Dedifferentiated amniotic fluid mesenchymal stem cell (primary cell): ENCODE data around the gene YARS2.

Source experiments
- DNase-seq: peaks from one replicate; pipeline ENCODE4 v3.0.0-alpha.2; 2016; ENCODE audit errors: extremely low spot score

The YARS2 gene

GRCh38 chr12:32755654-32756475, at the start of gene YARS2:
YARS2 (minus strand) TSS chr12:32755897; CDS start chr12:32755874, 23 bp downstream.
- DNase-seq: peak; percentile 99

DNA sequence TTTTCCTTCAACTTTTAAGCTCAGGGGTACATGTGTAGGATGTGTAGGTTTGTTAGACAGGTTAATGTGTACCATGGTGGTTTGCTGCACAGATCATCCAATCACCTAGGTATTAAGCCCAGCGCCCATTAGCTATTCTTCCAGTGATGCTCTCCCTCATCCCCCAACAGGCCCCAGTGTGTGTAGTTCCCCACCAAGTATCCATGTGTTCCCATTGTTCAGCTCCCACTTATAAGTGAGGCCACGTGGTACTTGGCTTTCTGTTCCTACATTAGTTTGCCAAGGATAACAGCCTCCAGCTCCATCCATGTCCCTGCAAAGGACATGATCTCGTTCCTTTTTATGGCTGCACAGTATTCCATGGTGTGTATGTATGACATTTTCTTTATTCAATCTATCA, 48.6 kb upstream of the YARS2 start:
- no peak for DNase-seq

DNA sequence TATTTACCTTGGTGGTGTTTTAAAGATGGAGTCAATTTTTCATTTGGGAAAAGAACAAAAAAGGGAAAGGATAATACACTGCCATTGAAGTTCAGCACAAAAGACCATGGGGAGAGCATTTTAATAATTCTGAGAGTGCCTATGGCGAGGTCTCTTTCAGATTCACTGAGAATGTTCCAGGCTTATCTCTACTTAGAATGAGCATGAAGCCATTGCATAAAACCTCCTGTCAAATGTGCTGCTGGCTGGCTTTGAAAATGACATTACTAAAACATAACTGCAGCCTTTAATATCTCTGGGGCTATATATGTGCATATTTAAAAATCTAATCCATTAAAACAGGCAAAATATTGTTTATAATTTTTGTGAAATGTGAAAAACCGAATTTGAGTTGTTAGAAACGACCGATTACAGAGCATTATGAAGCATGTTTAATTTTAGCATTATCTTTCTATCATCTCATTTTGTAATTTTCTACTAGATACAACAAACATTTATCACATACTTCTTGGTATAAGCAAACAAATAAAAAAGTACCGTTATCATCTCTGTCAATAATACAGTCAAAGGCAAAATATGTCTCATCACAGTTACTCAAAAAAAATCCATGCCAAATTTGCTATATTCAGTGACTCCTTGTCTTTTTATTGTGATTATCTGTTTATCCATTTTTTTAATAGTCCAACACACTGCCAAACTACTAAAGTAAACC, 45.7 kb upstream of the YARS2 start:
- no peak for DNase-seq

- no peak for DNase-seq
These were observed 38.6 kb upstream of the YARS2 start for GRCh38 chr12:32794281-32794680.

- DNase-seq: no peak
These were observed 34.2 kb upstream of the YARS2 start for GRCh38 chr12:32789916-32790315.

- DNase-seq: no peak
These were observed 33.7 kb upstream of the YARS2 start for GRCh38 chr12:32789446-32789845.

DNA sequence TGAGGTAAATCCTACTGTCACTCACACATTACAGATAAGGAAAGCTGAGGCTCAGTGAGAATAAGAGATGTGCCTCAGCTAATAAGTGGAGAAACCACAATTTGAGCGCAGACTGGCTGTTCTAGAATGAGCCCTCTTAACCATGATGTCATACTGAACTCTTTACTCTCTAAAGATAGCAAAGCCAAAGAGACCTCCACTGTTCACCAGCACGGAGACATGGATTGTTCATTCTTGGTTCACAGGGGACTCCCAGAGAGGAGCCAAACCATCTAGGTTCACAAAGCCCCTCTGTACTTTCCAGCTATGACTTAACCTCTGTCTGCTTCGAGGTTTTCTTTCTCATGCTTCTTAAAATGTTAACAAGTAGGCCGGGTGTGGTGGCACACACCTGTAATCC, 32.7 kb upstream of the YARS2 start:
- no peak for DNase-seq

- no peak for DNase-seq
These were observed 29.9 kb upstream of the YARS2 start for GRCh38 chr12:32785557-32785956.

DNA sequence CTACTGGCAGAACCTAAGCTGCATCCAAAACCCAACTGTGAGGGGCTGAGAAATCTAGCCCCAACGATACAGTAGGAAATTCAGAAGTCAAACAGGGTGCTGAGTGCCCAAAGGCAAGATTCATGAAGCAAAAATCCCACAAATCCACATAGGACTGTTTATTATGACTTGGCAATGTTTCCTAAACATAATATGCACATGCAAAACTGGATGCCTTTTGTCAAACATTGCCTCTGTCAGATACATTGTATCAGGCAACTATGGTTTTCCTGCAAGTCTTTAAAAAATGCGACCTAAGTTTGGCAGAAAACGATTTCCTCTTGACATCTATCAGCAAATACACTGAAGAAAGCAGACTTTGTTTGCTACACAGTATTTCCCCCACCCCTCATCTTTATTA, 27.3 kb upstream of the YARS2 start:
- no peak for DNase-seq

DNA sequence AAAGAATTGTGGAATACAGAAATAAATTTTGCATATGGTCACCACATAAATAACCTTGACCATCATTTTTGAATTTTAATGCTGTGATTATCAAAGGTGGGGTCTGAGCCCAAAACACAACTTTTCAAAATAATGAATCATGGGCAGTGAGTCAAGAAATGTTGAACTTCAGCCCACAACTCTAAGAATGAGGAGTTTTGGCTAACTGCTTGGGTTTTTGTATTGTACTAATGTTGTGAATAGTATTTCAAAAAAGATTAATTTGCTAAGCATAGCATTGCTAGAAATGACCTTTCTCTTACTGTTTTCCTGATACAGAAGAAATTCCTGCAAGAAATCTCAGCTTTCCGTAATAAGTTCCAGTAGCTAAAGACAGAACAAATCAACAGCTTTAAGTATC, 24.4 kb upstream of the YARS2 start:
- no peak for DNase-seq

DNA sequence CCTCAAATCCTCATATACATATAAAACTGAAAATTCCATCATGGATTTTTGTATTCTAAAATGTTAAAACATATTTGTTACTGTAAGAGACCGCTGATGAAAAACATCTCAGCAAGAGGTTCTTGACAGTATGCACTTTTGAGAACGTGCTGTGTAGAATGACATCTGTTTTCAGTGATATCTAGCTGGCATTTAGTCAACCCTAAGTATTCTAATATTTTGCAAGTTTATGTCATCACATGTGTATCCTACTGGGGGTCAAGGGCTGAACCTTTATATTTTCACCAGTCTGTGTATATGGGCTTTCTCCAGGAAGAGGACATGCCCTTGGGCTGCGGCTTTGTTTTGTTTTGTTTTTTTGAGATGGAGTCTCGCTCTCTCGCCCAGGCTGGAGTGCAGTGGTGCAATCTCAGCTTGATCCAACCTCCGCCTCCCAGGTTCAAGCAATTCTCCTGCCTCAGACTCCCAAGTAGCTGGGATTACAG, 22.0 kb upstream of the YARS2 start:
- no peak for DNase-seq

DNA sequence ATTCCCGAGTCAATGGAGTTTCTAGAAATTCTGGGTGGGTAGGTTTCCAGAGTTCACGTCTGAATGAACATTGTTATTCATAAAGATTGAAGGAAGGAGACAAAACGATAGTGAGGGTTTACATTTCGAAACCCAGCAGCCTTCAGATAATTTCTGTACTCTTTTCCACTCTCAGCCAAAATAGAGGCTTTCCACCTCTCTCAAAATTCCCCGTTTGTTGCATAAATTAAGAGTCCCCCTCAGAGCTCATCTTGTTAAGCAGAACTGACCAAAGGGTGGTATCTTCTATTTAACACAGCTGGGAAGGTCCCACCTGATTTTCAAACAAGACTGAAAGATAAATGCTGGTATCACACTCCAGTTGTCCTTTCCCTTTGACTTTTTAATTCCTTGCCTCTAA, 21.5 kb upstream of the YARS2 start:
- no peak for DNase-seq

- no peak for DNase-seq
These were observed 20.6 kb upstream of the YARS2 start for GRCh38 chr12:32776258-32776657.

DNA sequence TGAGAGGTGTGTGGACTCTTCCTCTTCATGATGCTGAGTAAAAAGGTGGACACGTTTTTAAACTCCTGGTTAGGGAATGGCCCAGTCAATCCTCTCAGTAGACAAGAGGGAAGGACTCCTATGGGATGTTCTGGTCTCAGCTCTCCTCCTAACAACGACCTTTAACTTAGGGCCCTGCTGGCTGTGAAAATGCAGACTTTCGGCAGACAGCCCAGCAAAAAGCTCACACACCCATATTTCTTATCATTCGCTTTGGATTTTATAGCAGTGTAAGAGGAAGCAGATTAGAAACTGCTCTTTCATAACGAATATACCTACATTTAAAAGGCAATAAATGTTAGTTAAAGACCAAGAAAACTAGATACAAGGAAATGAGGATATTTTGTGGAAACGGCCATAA, 18.0 kb upstream of the YARS2 start:
- DNase-seq: no peak

- no peak for DNase-seq
These were observed 14.4 kb upstream of the YARS2 start for GRCh38 chr12:32770141-32770540.

- DNase-seq: no peak
These were observed 12.8 kb upstream of the YARS2 start for GRCh38 chr12:32768518-32768917.

- no peak for DNase-seq
These were observed 10.2 kb upstream of the YARS2 start for GRCh38 chr12:32765906-32766305.

- no peak for DNase-seq
These were observed 6.0 kb upstream of the YARS2 start for GRCh38 chr12:32761716-32762115.

GRCh38 chr12:32757157-32757556, 1.5 kb upstream of the YARS2 start:
- DNase-seq: no peak

GRCh38 chr12:32756476-32757066, 874 bp upstream of the YARS2 start:
- no peak for DNase-seq

GRCh38 chr12:32755051-32755653, 545 bp downstream of the YARS2 start:
- DNase-seq: peak; percentile 54

DNA sequence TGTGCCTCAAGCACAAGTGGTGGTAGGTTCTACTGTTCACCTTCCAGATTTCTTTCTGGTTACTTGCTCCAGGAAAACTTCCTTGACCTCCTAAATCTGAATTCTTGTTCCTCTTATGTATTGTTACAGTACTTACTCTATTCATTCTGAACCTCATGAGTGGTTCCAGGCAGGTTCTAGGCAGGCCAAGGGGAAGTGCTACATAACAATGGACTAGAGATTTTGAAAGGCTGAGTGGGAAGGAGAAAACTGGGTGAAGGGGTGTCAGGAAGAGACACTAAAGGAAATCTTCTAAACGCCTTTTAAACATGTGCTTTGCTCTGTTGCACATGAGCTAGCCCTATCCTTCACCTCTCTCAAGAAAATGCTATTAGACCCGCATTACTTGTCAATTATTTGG, 1.6 kb downstream of the YARS2 start:
- no peak for DNase-seq
